Osteoblast (primary cell): Measurements from ENCODE around the gene NIPBL. TPM values are rescaled to one million over a fixed set of nuclear protein-coding genes. Genes with fewer than 3 reads are reported as not detected.

Experiments
- DNase-seq: peaks from one replicate; pipeline ENCODE4 v3.0.0; 2011; ENCODE audit warnings: low spot score, mixed read lengths; ENCODE audit not compliant: insufficient read length; ENCODE audit errors: missing footprints
- H2AFZ ChIP-seq: 2 replicates; pipeline ENCODE4 v1.6.0; 2011; ENCODE audit warnings: mild to moderate bottlenecking, low read length
- H3K27ac ChIP-seq: 2 replicates; pipeline ENCODE4 v1.5.1; 2011; ENCODE audit warnings: mild to moderate bottlenecking, low read depth, low read length, moderate library complexity
- H3K27me3 ChIP-seq: 2 replicates; pipeline ENCODE4 v1.6.0; 2012; ENCODE audit warnings: mild to moderate bottlenecking, control low read depth, inconsistent platforms, low read length, moderate library complexity; ENCODE audit not compliant: insufficient read depth
- H3K36me3 ChIP-seq: 2 replicates; pipeline ENCODE4 v1.5.1; 2011; ENCODE audit warnings: mild to moderate bottlenecking, low read length, control low read depth, moderate library complexity; ENCODE audit not compliant: insufficient read depth
- H3K4me1 ChIP-seq: 2 replicates; pipeline ENCODE4 v1.5.1; 2011; ENCODE audit warnings: mild to moderate bottlenecking, low read length, control low read depth, moderate library complexity; ENCODE audit not compliant: insufficient read depth
- H3K4me2 ChIP-seq: 2 replicates; pipeline ENCODE4 v1.6.0; 2011; ENCODE audit warnings: mild to moderate bottlenecking, low read length; ENCODE audit not compliant: insufficient read depth
- H3K4me3 ChIP-seq: fragments of 200-600 bp; sonication (generic); 3 replicates; pipeline ENCODE4 v1.5.1; 2012; ENCODE audit warnings: mild to moderate bottlenecking, low read length, inconsistent platforms; ENCODE audit not compliant: insufficient read depth
- H3K79me2 ChIP-seq: 2 replicates; pipeline ENCODE4 v1.6.0; 2012; ENCODE audit warnings: mild to moderate bottlenecking, low read length, control low read depth, inconsistent platforms; ENCODE audit not compliant: insufficient read depth
- H3K9me3 ChIP-seq: 2 replicates; pipeline ENCODE4 v1.5.1; 2011; ENCODE audit warnings: low read depth, low read length, control low read depth
- H4K20me1 ChIP-seq: 2 replicates; pipeline ENCODE4 v1.6.0; 2012; ENCODE audit warnings: mild to moderate bottlenecking, low read length, control low read depth; ENCODE audit not compliant: insufficient read depth
- total RNA-seq: library from RNA; depleted of rRNA; stranded (reverse); fragments of >200 nt; gene quantifications from 2 replicates; pipeline ENCODE4 v1.2.3, GENCODE V29; 2012
- TF ChIP-seq, protein P1 (sequence below): IDR thresholded peaks from 2 replicates; pipeline ENCODE4 v1.5.1; 2011; ENCODE audit warnings: mild to moderate bottlenecking, low read depth, low read length, moderate library complexity; ENCODE audit errors: extremely low read depth

The NIPBL gene
- total RNA-seq, 1 donor = 22.8 TPM

DNA sequence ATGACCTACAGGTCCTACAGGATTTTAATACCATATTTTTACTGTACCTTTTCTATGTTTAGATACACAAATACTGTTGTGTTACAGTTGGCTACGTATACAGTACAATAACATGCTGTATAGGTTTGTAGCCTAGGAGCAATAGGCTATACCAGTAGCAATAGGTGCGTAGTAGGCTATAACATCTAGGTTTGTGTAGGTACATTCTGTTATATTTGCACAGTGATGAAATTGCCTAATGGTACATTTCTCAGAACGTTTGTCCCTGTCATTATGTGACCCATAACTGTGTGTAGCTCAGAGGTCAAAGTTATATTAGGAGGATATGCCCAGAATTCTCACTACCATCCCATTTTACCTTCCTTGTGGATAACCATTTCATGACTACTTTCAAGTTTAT, 59.7 kb downstream of the NIPBL start:
- Histone ChIP-seq H3K4me2 (no peak overlapping the region), H3K27me3 (no peaks in the 10 kb centered on the region), H3K4me1 (peaks cover 14% of the 10 kb centered on the region), H3K79me2 (peaks cover 97% of the 10 kb centered on the region), H4K20me1 (peaks cover 76% of the 10 kb centered on the region), H3K36me3 (no peaks in the 10 kb centered on the region), H2AFZ (no peak overlapping the region), H3K27ac (no peak overlapping the region), H3K9me3 (no peaks in the 10 kb centered on the region), H3K4me3 (no peak overlapping the region)
- TF ChIP-seq, protein P1, sequence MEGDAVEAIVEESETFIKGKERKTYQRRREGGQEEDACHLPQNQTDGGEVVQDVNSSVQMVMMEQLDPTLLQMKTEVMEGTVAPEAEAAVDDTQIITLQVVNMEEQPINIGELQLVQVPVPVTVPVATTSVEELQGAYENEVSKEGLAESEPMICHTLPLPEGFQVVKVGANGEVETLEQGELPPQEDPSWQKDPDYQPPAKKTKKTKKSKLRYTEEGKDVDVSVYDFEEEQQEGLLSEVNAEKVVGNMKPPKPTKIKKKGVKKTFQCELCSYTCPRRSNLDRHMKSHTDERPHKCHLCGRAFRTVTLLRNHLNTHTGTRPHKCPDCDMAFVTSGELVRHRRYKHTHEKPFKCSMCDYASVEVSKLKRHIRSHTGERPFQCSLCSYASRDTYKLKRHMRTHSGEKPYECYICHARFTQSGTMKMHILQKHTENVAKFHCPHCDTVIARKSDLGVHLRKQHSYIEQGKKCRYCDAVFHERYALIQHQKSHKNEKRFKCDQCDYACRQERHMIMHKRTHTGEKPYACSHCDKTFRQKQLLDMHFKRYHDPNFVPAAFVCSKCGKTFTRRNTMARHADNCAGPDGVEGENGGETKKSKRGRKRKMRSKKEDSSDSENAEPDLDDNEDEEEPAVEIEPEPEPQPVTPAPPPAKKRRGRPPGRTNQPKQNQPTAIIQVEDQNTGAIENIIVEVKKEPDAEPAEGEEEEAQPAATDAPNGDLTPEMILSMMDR = no peak
- DNase-seq = no peak

DNA sequence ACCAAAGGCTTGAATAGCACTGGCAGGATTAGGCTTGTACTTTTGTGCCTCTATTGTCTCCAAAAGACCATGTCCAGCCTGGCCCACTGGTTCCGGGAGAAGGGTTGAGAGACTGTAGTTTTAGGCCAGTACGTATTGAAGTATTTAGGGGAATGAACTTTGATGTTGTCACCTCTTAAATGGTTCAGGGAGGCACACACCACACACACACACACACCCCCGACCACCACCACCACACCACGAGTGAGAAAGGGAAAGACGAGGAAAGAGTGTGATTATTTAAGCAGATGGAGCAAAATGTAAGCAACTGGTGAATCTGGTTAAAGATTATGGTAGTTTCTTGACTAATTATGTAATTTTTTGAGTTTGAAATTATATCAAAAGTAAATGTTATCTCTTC, 61.6 kb downstream of the NIPBL start:
- Histone ChIP-seq H3K36me3 (no peaks in the 10 kb centered on the region), H3K27me3 (no peaks in the 10 kb centered on the region)

DNA sequence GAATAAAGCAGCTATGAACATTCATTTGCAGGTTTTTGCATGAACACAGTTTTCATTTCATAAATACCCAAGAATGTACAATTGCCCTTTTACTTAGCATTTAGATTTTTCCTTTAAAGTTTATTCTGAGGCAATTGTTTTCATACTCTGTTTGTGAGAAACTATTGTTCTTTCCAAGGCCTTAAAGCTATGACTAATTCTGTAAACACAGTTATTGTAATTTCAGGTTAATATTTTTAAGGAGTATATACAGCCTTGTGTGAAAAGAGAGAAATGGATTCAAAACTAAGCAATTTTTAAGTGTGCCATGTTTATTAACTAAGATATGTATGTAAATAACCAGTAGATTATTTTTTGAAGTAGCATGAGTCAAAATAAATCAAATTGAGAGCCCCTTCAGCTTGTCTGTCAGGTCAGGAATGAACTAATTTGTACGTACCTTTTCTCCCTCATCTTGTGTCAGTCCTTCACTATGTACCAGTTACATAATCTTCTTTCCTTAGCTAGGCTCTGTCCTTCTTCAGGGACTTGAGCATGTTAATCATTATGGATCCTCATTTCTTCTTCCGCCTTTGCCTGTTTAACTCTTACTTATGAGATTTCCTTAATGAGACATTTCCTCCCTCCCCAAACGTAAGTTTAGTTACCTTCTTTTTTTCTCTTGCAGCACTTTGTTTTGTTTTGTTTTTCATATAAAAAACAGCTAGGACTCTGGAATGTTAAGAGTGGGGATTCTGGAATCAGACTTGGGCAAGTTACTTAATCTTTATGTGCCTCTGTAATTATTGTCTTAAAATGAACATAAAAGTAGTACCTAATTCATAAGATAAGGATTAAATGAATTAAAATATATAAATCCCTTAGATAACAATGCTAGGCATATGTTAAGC, 63.6 kb downstream of the NIPBL start:
- Histone ChIP-seq H3K4me2 (no peak overlapping the region), H3K4me3 (no peak overlapping the region), H3K79me2 (peaks cover 91% of the 10 kb centered on the region)

More for the DNA sequence above, 61.6 kb downstream of the NIPBL start:
- Histone ChIP-seq H3K27ac (no peak overlapping the region), H4K20me1 (peaks cover 63% of the 10 kb centered on the region), H3K9me3 (no peaks in the 10 kb centered on the region), H3K79me2 (peaks cover 94% of the 10 kb centered on the region), H3K4me1 (peaks cover 14% of the 10 kb centered on the region), H3K4me2 (no peak overlapping the region), H3K4me3 (no peak overlapping the region), H2AFZ (no peak overlapping the region)
- no peak for DNase-seq
- TF ChIP-seq, protein P1 = no peak

DNA sequence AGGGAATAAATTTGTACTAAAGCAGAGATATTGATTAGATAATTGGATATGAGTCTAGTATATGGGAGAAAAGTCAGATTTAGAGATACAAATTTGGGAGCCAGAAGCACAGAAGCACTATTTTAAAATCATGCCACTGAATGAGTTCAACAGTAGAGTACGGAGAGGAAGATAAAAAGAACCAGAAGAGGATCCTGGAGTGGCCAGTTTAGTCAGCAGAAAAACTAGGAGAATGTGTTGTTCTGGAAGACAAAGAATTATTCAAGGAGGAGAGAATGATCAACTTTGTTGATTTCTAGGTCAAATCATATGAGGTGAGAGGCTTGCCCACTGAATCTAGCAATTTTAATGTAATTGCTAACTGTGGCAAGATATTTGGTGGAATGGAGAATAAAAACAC, 67.0 kb downstream of the NIPBL start:
- Histone ChIP-seq H3K27ac (no peak overlapping the region), H4K20me1 (peaks cover 42% of the 10 kb centered on the region), H3K9me3 (no peaks in the 10 kb centered on the region), H3K4me2 (no peak overlapping the region), H3K79me2 (peaks cover 87% of the 10 kb centered on the region), H3K36me3 (no peaks in the 10 kb centered on the region), H2AFZ (no peak overlapping the region), H3K4me3 (no peak overlapping the region), H3K4me1 (peaks cover 22% of the 10 kb centered on the region), H3K27me3 (no peaks in the 10 kb centered on the region)
- TF ChIP-seq, protein P1 = no peak
- no peak for DNase-seq

More for the DNA sequence above, 63.6 kb downstream of the NIPBL start:
- H4K20me1 ChIP-seq = peaks cover 63% of the 10 kb centered on the region
- TF ChIP-seq, protein P1 = no peak
- no peak overlapping the region for H3K27ac ChIP-seq
- peaks cover 10% of the 10 kb centered on the region for H3K4me1 ChIP-seq
- DNase-seq = no peak
- no peaks in the 10 kb centered on the region for H3K9me3 ChIP-seq
- H3K27me3 ChIP-seq = no peaks in the 10 kb centered on the region
- H2AFZ ChIP-seq = no peak overlapping the region
- no peaks in the 10 kb centered on the region for H3K36me3 ChIP-seq
